CD14-positive monocyte (primary cell): ENCODE measurements around the gene RMND5A. TPM values are rescaled to one million over a fixed set of nuclear protein-coding genes. Genes with fewer than 3 reads are reported as not detected.

ENCODE experiments used
- DNase-seq, 3 donors: peaks; one replicate each; pipeline ENCODE4 v3.0.0-alpha.2; 2011 to 2022
- H2AFZ ChIP-seq: 2 replicates; pipeline ENCODE4 v1.6.0; 2012; ENCODE audit warnings: mild to moderate bottlenecking, low read depth, low read length, inconsistent platforms; ENCODE audit not compliant: insufficient read depth, poor library complexity, severe bottlenecking
- H3K27ac ChIP-seq, 2 donors: 1 replicate in 1 of 2; 2 replicates in 1 of 2; pipeline ENCODE4 v1.5.1; 2012 to 2013; ENCODE audit warnings: low read length in 2 of 2, control low read depth in 1 of 2, inconsistent platforms in 1 of 2, low read depth in 1 of 2, mild to moderate bottlenecking in 1 of 2
- H3K27me3 ChIP-seq, 2 donors: one replicate each; pipeline versions ENCODE4 v1.6.0 to v1.6.1; 2011 to 2013; ENCODE audit warnings: low read length in 2 of 2; ENCODE audit not compliant: control insufficient read depth in 2 of 2, insufficient read depth in 2 of 2
- H3K36me3 ChIP-seq, 2 donors: replicated peaks in 1 of 2; 1 replicate in 1 of 2; 2 replicates in 1 of 2; pipeline versions ENCODE4 v1.5.1 to v1.6.1; 2012 to 2013; ENCODE audit warnings: low read length in 2 of 2, control low read depth in 1 of 2, inconsistent platforms in 1 of 2, mild to moderate bottlenecking in 1 of 2; ENCODE audit not compliant: insufficient read depth in 2 of 2, control insufficient read depth in 1 of 2
- H3K4me1 ChIP-seq, 2 donors: 1 replicate in 1 of 2; 2 replicates in 1 of 2; pipeline versions ENCODE4 v1.5.1 to v1.6.1; 2012 to 2013; ENCODE audit warnings: low read length in 2 of 2, control low read depth in 1 of 2, inconsistent platforms in 1 of 2, mild to moderate bottlenecking in 1 of 2, moderate library complexity in 1 of 2; ENCODE audit not compliant: insufficient read depth in 2 of 2, control insufficient read depth in 1 of 2
- H3K4me2 ChIP-seq: replicated peaks from 2 replicates; pipeline ENCODE3; 2012; ENCODE audit warnings: low read length, moderate library complexity, mild to moderate bottlenecking; ENCODE audit not compliant: poor library complexity, severe bottlenecking; ENCODE audit errors: extremely low read depth
- H3K4me3 ChIP-seq, 3 experiments: fragments of 200-600 bp in 1 of 3; sonication (generic) in 1 of 3; replicated peaks in 1 of 3; 1 replicate in 2 of 3; 2 replicates in 1 of 3; pipeline ENCODE4 v1.5.1; 2011 to 2013; ENCODE audit warnings: low read length in 3 of 3, mild to moderate bottlenecking in 3 of 3, control low read depth in 2 of 3, low read depth in 2 of 3, inconsistent platforms in 1 of 3, moderate library complexity in 1 of 3
- H3K79me2 ChIP-seq: 2 replicates; pipeline ENCODE4 v1.6.0; 2012; ENCODE audit warnings: mild to moderate bottlenecking, control low read depth, inconsistent platforms, low read length, moderate library complexity; ENCODE audit not compliant: insufficient read depth
- H3K9ac ChIP-seq: 2 replicates; pipeline ENCODE4 v1.6.0; 2017; ENCODE audit warnings: low read length, mild to moderate bottlenecking; ENCODE audit not compliant: insufficient read depth, poor library complexity, severe bottlenecking
- H3K9me3 ChIP-seq, 2 donors: replicated peaks in 1 of 2; 1 replicate in 1 of 2; 2 replicates in 1 of 2; pipeline versions ENCODE4 v1.5.1 to v1.6.1; 2012 to 2013; ENCODE audit warnings: low read length in 2 of 2, control low read depth in 1 of 2; ENCODE audit not compliant: control insufficient read depth in 1 of 2, insufficient read depth in 1 of 2
- H4K20me1 ChIP-seq: 2 replicates; pipeline ENCODE4 v1.6.0; 2012; ENCODE audit warnings: mild to moderate bottlenecking, low read length, control low read depth, moderate library complexity; ENCODE audit not compliant: insufficient read depth
- H3K27ac Mint-ChIP-seq, 7 donors: one replicate each; pipeline ENCODE4 v1.8.0; 2020; ENCODE audit warnings: mild to moderate bottlenecking in 7 of 7, mixed read lengths in 7 of 7, moderate library complexity in 6 of 7, inconsistent platforms in 2 of 7
- H3K27me3 Mint-ChIP-seq, 3 donors: one replicate each; pipeline ENCODE4 v1.8.0; 2021 to 2022; ENCODE audit warnings: low read depth in 3 of 3, mild to moderate bottlenecking in 3 of 3, mixed read lengths in 3 of 3, moderate library complexity in 3 of 3, inconsistent platforms in 1 of 3
- H3K36me3 Mint-ChIP-seq, 2 donors: one replicate each; pipeline ENCODE4 v1.8.0; 2020; ENCODE audit warnings: mixed read lengths in 2 of 2, inconsistent platforms in 1 of 2, mild to moderate bottlenecking in 1 of 2
- H3K4me1 Mint-ChIP-seq: one replicate; pipeline ENCODE4 v1.8.0; 2020; ENCODE audit warnings: mild to moderate bottlenecking, mixed read lengths
- H3K4me3 Mint-ChIP-seq, 2 donors: one replicate each; pipeline ENCODE4 v1.8.0; 2020; ENCODE audit warnings: mild to moderate bottlenecking in 2 of 2, mixed read lengths in 2 of 2, moderate library complexity in 1 of 2
- H3K9me3 Mint-ChIP-seq, 7 donors: one replicate each; pipeline ENCODE4 v1.8.0; 2020 to 2022; ENCODE audit warnings: mixed read lengths in 7 of 7, mild to moderate bottlenecking in 6 of 7, moderate library complexity in 6 of 7, inconsistent platforms in 2 of 7
- WGBS: methylation state at CpG from one replicate; pipeline ENCODE4 v1.1.5; 2013; ENCODE audit warnings: missing lambda C conversion rate; ENCODE audit not compliant: insufficient coverage; 5-methylcytosine and 5-hydroxymethylcytosine counted together
- intact Hi-C, 2 donors: fragments of 100-400 bp; cut with micrococcal nuclease; formaldehyde crosslinking; loops; one replicate each; pipeline versions ENCODE4 v1.15.0 to v1.15.1; 2023
- polyA plus RNA-seq, 3 donors: library from polyadenylated mRNA; depleted of rRNA in 1 of 3; unstranded in 2 of 3; stranded (reverse) in 1 of 3; fragments of 300-500 nt in 2 of 3; fragments of >200 nt in 1 of 3; fragmentation: Illumina TruSeq in 2 of 3; gene quantifications; 1 replicate in 2 of 3; 2 replicates in 1 of 3; pipeline ENCODE4 v1.2.3, GENCODE V29; 2012 to 2021
- TF ChIP-seq, protein P1 (sequence below): fragments of 200-600 bp; IDR thresholded peaks from one replicate; pipeline ENCODE4 v1.8.0; 2022; ENCODE audit warnings: antibody characterized with exemption, mild to moderate bottlenecking

Gene RMND5A
- polyA plus RNA-seq, 3 donors, result 18.5 to 20.3 (median 18.9) TPM

DNA sequence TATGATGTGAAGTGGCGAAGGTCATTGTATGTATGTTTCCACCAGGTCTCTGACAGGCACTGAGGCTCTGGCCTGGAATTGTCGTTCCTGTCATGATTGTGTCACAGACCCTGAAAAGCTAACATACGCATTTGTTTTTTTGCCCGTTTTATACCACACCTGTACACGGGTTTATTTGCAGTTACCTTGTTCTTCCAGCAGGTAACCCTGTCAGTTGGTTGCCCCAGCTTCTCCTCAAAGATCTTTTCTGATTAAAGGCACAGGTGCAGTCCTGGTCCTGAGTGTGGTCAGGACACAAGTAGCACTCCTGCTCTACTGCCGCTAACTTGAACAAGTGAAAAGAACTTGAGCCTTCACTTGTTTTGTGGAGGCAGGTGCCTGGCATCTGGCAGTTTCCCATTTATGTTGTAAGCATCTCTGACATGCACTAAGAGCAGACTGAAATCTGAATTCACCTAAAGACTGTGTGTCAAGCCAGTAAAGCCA lies 50.8 kb downstream of the RMND5A start:
- Histone ChIP-seq H3K4me2 (no peak overlapping the region), H3K27me3 (no peaks in the 10 kb centered on the region), H3K9ac (no peak overlapping the region), H3K27ac (no peak overlapping the region), H3K4me1 (no peaks in the 10 kb centered on the region), H3K9me3 (no peaks in the 10 kb centered on the region), H3K79me2 (no peaks in the 10 kb centered on the region), H4K20me1 (peaks cover 21% of the 10 kb centered on the region), H2AFZ (no peak overlapping the region), H3K36me3 (peaks cover 87 to 98% of the 10 kb centered on the region in 2 donors), H3K4me3 (no peak overlapping the region)
- intact Hi-C loops, result no loop called here
- TF ChIP-seq, protein P1, sequence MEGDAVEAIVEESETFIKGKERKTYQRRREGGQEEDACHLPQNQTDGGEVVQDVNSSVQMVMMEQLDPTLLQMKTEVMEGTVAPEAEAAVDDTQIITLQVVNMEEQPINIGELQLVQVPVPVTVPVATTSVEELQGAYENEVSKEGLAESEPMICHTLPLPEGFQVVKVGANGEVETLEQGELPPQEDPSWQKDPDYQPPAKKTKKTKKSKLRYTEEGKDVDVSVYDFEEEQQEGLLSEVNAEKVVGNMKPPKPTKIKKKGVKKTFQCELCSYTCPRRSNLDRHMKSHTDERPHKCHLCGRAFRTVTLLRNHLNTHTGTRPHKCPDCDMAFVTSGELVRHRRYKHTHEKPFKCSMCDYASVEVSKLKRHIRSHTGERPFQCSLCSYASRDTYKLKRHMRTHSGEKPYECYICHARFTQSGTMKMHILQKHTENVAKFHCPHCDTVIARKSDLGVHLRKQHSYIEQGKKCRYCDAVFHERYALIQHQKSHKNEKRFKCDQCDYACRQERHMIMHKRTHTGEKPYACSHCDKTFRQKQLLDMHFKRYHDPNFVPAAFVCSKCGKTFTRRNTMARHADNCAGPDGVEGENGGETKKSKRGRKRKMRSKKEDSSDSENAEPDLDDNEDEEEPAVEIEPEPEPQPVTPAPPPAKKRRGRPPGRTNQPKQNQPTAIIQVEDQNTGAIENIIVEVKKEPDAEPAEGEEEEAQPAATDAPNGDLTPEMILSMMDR, result no peak
- DNase-seq, result no peak
- WGBS, result 97% methylated on average over 6 of the region's 6 CpGs
- Mint-ChIP-seq H3K4me3 (no peak overlapping the region), H3K27me3 (peaks cover 0 to 2% (median 0%) of the 10 kb centered on the region in 3 donors), H3K9me3 (no peaks in the 10 kb centered on the region), H3K27ac (peak overlapping the region in 1 of 7 donors; percentile 62), H3K36me3 (peaks cover 89 to 96% of the 10 kb centered on the region in 2 donors), H3K4me1 (no peaks in the 10 kb centered on the region)

GRCh38 chr2:86772611-86773010 lies 52.5 kb downstream of the RMND5A start:
- no peak overlapping the region for H3K4me3 ChIP-seq
- H4K20me1 ChIP-seq, result peaks cover 21% of the 10 kb centered on the region
- Mint-ChIP-seq H3K9me3 (no peaks in the 10 kb centered on the region), H3K27ac (peak overlapping the region in 1 of 7 donors; percentile 52), H3K27me3 (peaks cover 0 to 2% (median 0%) of the 10 kb centered on the region in 3 donors), H3K36me3 (peaks cover 85% of the 10 kb centered on the region in 2 donors), H3K4me3 (no peak overlapping the region), H3K4me1 (no peaks in the 10 kb centered on the region)
- peaks cover 74 to 98% of the 10 kb centered on the region in 2 donors for H3K36me3 ChIP-seq
- no peak overlapping the region for H3K4me2 ChIP-seq
- TF ChIP-seq, protein P1, result no peak
- intact Hi-C loops, result no loop called here
- no peak for DNase-seq
- no peaks in the 10 kb centered on the region for H3K9me3 ChIP-seq
- WGBS, result no CpG with 5 or more reads among the region's 5 CpGs
- no peak overlapping the region for H3K9ac ChIP-seq
- no peaks in the 10 kb centered on the region for H3K4me1 ChIP-seq
- no peak overlapping the region for H3K27ac ChIP-seq
- H2AFZ ChIP-seq, result no peak overlapping the region
- no peaks in the 10 kb centered on the region for H3K79me2 ChIP-seq
- no peaks in the 10 kb centered on the region for H3K27me3 ChIP-seq
